Thoracic aorta (tissue), 2 donors: ENCODE measurements around the gene CSPG4. TPM values are rescaled to one million over a fixed set of nuclear protein-coding genes. Genes with fewer than 3 reads are reported as not detected.

Source experiments
- ATAC-seq: fragments of 150-250 bp; one replicate; pipeline ENCODE4 v1.8.0; 2017; ENCODE audit warnings: low read depth; ENCODE audit not compliant: insufficient number of reproducible peaks, low FRiP score
- DNase-seq: peaks from one replicate; pipeline ENCODE4 v3.0.0-alpha.2; 2020; ENCODE audit warnings: low spot score
- H3K27ac ChIP-seq, 2 donors: fragments of 200-600 bp; sonication (generic); 1 replicate in 1 of 2; 2 replicates in 1 of 2; pipeline ENCODE4 v1.5.1; 2016; ENCODE audit warnings: mild to moderate bottlenecking in 2 of 2, moderate library complexity in 2 of 2
- H3K27me3 ChIP-seq: fragments of 200-600 bp; sonication (generic); replicated peaks from 2 replicates; pipeline ENCODE4 v1.6.0; 2016; ENCODE audit warnings: mild to moderate bottlenecking; ENCODE audit not compliant: insufficient read depth
- H3K36me3 ChIP-seq: fragments of 200-600 bp; sonication (generic); one replicate; pipeline ENCODE4 v1.5.1; 2016
- H3K4me1 ChIP-seq, 2 donors: fragments of 200-600 bp; sonication (generic); 1 replicate in 1 of 2; 2 replicates in 1 of 2; pipeline versions ENCODE4 v1.5.1 to v1.6.0; 2016; ENCODE audit warnings: low read depth in 2 of 2, mild to moderate bottlenecking in 1 of 2; ENCODE audit not compliant: control insufficient read depth in 1 of 2
- H3K4me3 ChIP-seq: fragments of 200-600 bp; sonication (generic); 2 replicates; pipeline ENCODE4 v1.5.1; 2016; ENCODE audit warnings: mild to moderate bottlenecking
- H3K9me3 ChIP-seq: fragments of 200-600 bp; sonication (generic); 2 replicates; pipeline ENCODE4 v1.5.1; 2016
- total RNA-seq, 2 donors: library from RNA; depleted of rRNA; stranded (reverse); fragments of >200 nt; gene quantifications; one replicate each; pipeline versions ENCODE4 v1.1.0 to v1.2.3, GENCODE V29; 2016
- TF ChIP-seq, protein P1 (sequence below): fragments of 200-600 bp; sonication (generic); IDR thresholded peaks from one replicate; pipeline ENCODE4 v1.5.1; 2019; ENCODE audit warnings: antibody characterized with exemption

Gene CSPG4
- total RNA-seq, 2 donors from 2014 or later: 252 to 263 TPM

DNA sequence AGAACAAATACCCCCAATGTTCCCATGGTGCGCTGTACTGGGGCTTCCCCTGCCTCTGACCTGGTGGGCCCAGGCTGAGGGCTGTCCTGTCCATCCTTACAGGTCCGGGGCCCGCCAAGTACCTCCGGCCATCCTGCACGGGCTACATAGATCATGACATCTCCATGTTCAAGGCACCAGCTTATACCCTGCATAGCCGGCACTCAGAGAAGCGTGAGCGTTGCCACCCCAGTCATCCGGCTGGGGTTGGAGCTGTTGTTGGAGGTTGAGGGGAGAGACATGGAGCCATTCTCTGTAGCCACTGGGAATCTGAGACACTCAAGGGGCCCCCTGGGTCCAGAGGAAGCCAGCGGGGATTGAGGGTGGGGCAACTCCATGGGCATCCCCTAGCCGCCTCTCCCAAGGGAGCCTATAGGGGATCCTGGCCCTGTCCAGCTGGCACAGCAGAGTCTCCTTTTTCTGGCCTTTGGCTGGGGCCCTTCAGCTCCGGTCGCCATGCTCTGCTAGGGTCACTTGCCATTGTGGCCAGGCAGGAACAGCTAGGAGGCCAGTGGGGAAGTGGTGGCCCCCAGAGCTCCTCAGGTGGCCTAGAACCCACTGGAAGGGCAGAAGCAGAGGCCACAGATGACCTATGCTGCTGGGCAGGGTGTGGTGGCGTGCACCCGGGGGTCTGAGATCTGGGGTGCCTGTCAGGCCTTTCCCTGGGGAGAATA lies 12.5 kb upstream of the CSPG4 start:
- TF ChIP-seq, protein P1, sequence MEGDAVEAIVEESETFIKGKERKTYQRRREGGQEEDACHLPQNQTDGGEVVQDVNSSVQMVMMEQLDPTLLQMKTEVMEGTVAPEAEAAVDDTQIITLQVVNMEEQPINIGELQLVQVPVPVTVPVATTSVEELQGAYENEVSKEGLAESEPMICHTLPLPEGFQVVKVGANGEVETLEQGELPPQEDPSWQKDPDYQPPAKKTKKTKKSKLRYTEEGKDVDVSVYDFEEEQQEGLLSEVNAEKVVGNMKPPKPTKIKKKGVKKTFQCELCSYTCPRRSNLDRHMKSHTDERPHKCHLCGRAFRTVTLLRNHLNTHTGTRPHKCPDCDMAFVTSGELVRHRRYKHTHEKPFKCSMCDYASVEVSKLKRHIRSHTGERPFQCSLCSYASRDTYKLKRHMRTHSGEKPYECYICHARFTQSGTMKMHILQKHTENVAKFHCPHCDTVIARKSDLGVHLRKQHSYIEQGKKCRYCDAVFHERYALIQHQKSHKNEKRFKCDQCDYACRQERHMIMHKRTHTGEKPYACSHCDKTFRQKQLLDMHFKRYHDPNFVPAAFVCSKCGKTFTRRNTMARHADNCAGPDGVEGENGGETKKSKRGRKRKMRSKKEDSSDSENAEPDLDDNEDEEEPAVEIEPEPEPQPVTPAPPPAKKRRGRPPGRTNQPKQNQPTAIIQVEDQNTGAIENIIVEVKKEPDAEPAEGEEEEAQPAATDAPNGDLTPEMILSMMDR: no peak
- Histone ChIP-seq H3K9me3 (no peaks in the 10 kb centered on the region), H3K4me3 (no peak overlapping the region), H3K27ac (no peak overlapping the region), H3K36me3 (no peaks in the 10 kb centered on the region), H3K27me3 (no peaks in the 10 kb centered on the region), H3K4me1 (peaks cover 4 to 14% of the 10 kb centered on the region in 2 donors)
- ATAC-seq (no peak), DNase-seq (no peak)

DNA sequence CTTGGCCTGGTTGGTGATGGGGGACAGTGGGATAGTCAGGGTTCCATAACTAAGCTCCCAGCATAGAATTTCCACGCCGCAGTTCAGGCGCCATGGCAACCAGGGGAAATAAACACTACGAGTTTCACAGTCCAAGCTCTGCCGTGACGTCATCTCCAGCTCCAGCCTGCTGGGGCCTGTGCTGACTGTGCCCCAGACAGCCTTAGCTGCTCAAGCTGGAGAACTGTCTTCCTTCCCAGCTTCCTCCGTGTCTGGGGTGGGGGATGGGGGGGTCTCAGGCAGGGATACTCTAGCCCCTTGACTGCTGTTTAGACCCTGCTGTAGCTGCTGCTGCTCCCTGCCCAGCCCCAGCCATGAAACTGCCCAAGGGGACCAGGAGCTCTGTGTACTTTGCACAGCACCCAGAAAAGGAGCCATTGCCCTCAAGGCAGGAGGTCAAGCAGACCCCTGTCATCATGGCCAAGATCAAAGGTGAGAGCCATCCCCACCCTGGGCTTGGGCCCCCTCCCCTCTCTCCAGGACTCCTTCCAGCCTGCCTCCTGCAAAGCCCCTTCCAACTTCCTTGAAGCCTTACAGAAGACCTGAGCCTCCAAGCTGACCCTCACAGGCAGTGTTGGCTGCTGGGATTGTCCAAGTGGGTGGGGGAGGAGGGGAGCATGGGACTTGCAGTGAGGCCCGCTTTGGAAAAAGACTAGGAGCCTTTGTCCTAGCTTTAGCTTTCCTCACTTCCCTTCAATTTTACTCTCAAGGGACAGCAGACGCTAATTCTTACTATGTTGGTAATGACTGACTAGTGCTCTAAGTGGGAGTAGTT lies 11.4 kb upstream of the CSPG4 start:
- DNase-seq (peak; percentile 93), ATAC-seq (peak; percentile 87)
- TF ChIP-seq, protein P1: no peak
- H3K27me3 ChIP-seq: no peaks in the 10 kb centered on the region
- H3K9me3 ChIP-seq: no peaks in the 10 kb centered on the region
- no peak overlapping the region for H3K4me3 ChIP-seq
- peak overlapping the region; percentile 71 to 79 for H3K27ac ChIP-seq
- H3K36me3 ChIP-seq: no peaks in the 10 kb centered on the region
- H3K4me1 ChIP-seq: peaks cover 4 to 14% of the 10 kb centered on the region in 2 donors

DNA sequence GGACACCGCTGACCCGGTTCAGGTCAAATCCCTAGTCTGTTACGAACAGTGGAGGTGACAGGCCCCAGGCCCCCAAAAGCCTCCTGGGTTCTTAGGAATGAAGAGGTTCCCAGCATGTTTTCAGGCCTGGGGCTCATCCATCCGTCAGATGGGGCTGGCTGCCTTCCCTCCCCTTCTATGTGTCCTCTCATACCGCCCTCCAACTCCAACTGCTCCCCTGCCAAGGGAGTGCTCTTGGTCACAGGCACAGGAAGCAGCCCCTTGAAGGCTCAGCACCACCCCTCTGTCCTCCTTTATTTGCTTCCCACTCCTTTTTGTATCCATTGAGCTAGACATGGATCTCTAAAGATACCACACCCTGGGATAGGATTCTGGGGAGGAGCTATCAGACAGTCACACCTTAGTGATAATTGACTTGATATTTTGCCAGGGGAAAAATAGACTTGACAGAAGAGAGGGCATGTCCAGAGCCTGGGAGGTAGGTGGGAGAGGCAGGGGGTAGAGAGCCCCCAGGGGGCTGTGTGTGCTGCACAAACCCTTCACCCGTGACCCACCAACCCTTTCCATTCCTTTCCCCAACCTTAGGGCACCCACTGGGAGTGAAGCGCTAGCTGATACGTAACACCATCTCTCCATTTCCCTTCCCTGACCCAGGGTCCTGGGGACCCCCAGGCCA lies 10.7 kb upstream of the CSPG4 start:
- H3K27me3 ChIP-seq: no peaks in the 10 kb centered on the region
- no peaks in the 10 kb centered on the region for H3K9me3 ChIP-seq
- TF ChIP-seq, protein P1: no peak
- peaks cover 8 to 19% of the 10 kb centered on the region in 2 donors for H3K4me1 ChIP-seq
- no peak for ATAC-seq
- no peak for DNase-seq
- H3K36me3 ChIP-seq: no peaks in the 10 kb centered on the region
- H3K27ac ChIP-seq: peak overlapping the region; percentile 71 to 79
- H3K4me3 ChIP-seq: no peak overlapping the region

DNA sequence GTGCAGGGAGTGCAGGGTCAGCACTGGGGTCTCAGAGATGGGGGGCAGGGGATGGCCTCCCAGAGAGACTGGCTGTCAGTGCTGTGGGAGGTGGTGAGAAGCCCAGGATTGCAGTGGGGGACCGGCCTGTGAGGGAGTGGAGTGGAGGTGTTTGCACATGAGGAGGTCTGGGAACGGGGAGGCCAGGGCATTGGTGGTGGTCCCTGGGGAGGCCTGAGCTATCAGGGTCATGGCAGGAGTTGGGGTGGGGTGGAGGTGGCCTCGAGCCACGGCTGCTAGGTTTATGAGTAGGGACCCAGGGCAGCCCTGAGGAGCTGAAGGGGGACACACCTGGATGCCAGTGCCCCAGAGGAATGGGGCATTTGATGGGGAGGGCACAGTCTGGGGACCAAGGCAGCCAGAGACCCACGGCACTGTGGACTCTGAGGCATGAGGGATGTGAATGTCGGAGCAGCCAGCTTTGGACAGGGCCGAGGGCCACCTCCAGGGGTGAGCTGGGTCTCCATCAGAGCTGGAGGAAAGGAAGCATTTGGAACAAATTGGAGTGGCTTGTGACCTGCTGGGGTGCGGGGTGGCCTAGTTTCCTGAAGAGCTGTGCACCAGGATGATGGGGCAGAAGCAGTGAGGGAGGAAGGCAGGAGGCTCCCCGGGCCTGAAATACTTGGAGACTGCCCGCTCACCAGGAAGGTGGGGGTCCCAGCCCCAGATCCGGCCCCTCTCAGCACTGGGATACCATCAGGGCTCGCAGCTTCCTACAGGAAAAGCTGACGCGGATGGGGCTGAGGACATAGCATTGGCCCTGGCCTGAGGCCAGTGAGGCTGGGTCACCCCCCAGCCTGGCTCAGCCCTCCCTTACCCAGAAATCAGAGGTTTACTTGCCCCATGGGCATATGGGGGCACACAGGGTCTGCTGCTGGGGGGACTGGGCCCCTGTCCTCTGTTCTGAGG lies 9.5 kb upstream of the CSPG4 start:
- Histone ChIP-seq H3K4me3 (no peak overlapping the region), H3K4me1 (peaks cover 12 to 30% of the 10 kb centered on the region in 2 donors), H3K36me3 (no peaks in the 10 kb centered on the region), H3K9me3 (no peaks in the 10 kb centered on the region), H3K27ac (no peak overlapping the region), H3K27me3 (no peaks in the 10 kb centered on the region)
- DNase-seq: no peak
- TF ChIP-seq, protein P1: no peak
- no peak for ATAC-seq
